ENCODE results near the gene CYP27B1.

CYP27B1 gene

GRCh38 chr12:57765698-57766463, 997 bp downstream of the CYP27B1 start:
- DNase-seq (ENCODE audit: low spot score): no peak

- no peak for DNase-seq (ENCODE audit: low spot score)
Observed at GRCh38 chr12:57765003-57765697, 1.7 kb downstream of the CYP27B1 start.

- no peak for DNase-seq (ENCODE audit: low spot score)
Observed at GRCh38 chr12:57764662-57765002, 2.2 kb downstream of the CYP27B1 start.

- DNase-seq (ENCODE audit: low spot score): no peak
Observed at GRCh38 chr12:57763881-57764661, 2.8 kb downstream of the CYP27B1 start.

- DNase-seq (ENCODE audit: low spot score): no peak
Observed at GRCh38 chr12:57762463-57762862, 4.4 kb downstream of the CYP27B1 start.

- DNase-seq (ENCODE audit: low spot score): no peak
Observed at GRCh38 chr12:57761391-57761998, 5.4 kb downstream of the CYP27B1 start.

GRCh38 chr12:57760347-57760982, 6.4 kb downstream of the CYP27B1 start:
- no peak for DNase-seq (ENCODE audit: low spot score)

- DNase-seq (ENCODE audit: low spot score): peak; percentile 49
Observed at GRCh38 chr12:57759360-57759980, 7.4 kb downstream of the CYP27B1 start.

GRCh38 chr12:57758552-57759359, 8.1 kb downstream of the CYP27B1 start:
- no peak for DNase-seq (ENCODE audit: low spot score)

GRCh38 chr12:57757771-57758170, 9.1 kb downstream of the CYP27B1 start:
- DNase-seq (ENCODE audit: low spot score): no peak

- no peak for DNase-seq (ENCODE audit: low spot score)
Observed at GRCh38 chr12:57756406-57757341, 10.2 kb downstream of the CYP27B1 start.

GRCh38 chr12:57755454-57756372, 11.2 kb downstream of the CYP27B1 start:
- DNase-seq (ENCODE audit: low spot score): peak; percentile 67

- DNase-seq (ENCODE audit: low spot score): no peak
Observed at GRCh38 chr12:57755194-57755453, 11.8 kb downstream of the CYP27B1 start.

- DNase-seq (ENCODE audit: low spot score): peak; percentile 90
Observed at GRCh38 chr12:57754411-57755193, 12.3 kb downstream of the CYP27B1 start, which contains the start of gene MARCHF9. Gene MARCHF9 (plus strand): TSS chr12:57755103. CDS start chr12:57755529, 426 bp downstream.

GRCh38 chr12:57753756-57754337, 13.0 kb downstream of the CYP27B1 start:
- no peak for DNase-seq (ENCODE audit: low spot score)

- no peak for DNase-seq (ENCODE audit: low spot score)
Observed at GRCh38 chr12:57752668-57753000, 14.2 kb downstream of the CYP27B1 start.

Measured in LoVo (cell line).